Measurements from ENCODE around the gene MEAK7. TPM values are rescaled to one million over a fixed set of nuclear protein-coding genes. Genes with fewer than 3 reads are reported as not detected.

MEAK7 gene
- total RNA-seq, 1 donor from 2014 or later: 5.3 TPM

GRCh38 chr16:84496991-84497390 is 7.5 kb downstream of the MEAK7 start:
- Histone ChIP-seq H3K9me3 (replicated peaks) (no peaks in the 10 kb centered on the region), H3K27me3 (ENCODE audit: low read depth) (no peaks in the 10 kb centered on the region), H3K36me3 (peaks cover 59% of the 10 kb centered on the region), H3K4me3 (no peak overlapping the region), H3K27ac (replicated peaks) (no peak overlapping the region), H3K4me1 (no peaks in the 10 kb centered on the region)
- no peak for DNase-seq
- TF ChIP-seq CTCF (IDR thresholded peaks at IDR 0.05; ENCODE audit: borderline replicate concordance): no peak
- intact Hi-C loops (cut with micrococcal nuclease): no loop called here

GRCh38 chr16:84495506-84495905 is 9.0 kb downstream of the MEAK7 start:
- no peak for TF ChIP-seq CTCF (IDR thresholded peaks at IDR 0.05; ENCODE audit: borderline replicate concordance)
- Histone ChIP-seq H3K27ac (replicated peaks) (no peak overlapping the region), H3K4me3 (no peak overlapping the region), H3K4me1 (no peaks in the 10 kb centered on the region), H3K9me3 (replicated peaks) (no peaks in the 10 kb centered on the region), H3K27me3 (ENCODE audit: low read depth) (no peaks in the 10 kb centered on the region), H3K36me3 (peaks cover 70% of the 10 kb centered on the region)
- intact Hi-C loops (cut with micrococcal nuclease): no loop called here
- no peak for DNase-seq

- peaks cover 8% of the 10 kb centered on the region for H3K4me1 ChIP-seq
- no peaks in the 10 kb centered on the region for H3K9me3 ChIP-seq (replicated peaks)
- DNase-seq: no peak
- no peak overlapping the region for H3K27ac ChIP-seq (replicated peaks)
- intact Hi-C loops (cut with micrococcal nuclease): no loop called here
- TF ChIP-seq CTCF (IDR thresholded peaks at IDR 0.05; ENCODE audit: borderline replicate concordance): no peak
- H3K36me3 ChIP-seq: peaks cover 75% of the 10 kb centered on the region
- H3K4me3 ChIP-seq: no peak overlapping the region
- H3K27me3 ChIP-seq (ENCODE audit: low read depth): no peaks in the 10 kb centered on the region
These were observed 15.3 kb downstream of the MEAK7 start for GRCh38 chr16:84489131-84489530.

GRCh38 chr16:84487358-84487757 is 17.1 kb downstream of the MEAK7 start:
- Histone ChIP-seq H3K27ac (replicated peaks) (no peak overlapping the region), H3K4me3 (no peak overlapping the region), H3K9me3 (replicated peaks) (no peaks in the 10 kb centered on the region), H3K36me3 (peaks cover 61% of the 10 kb centered on the region), H3K4me1 (peaks cover 8% of the 10 kb centered on the region), H3K27me3 (ENCODE audit: low read depth) (no peaks in the 10 kb centered on the region)
- no peak for TF ChIP-seq CTCF (IDR thresholded peaks at IDR 0.05; ENCODE audit: borderline replicate concordance)
- no peak for DNase-seq
- intact Hi-C loops (cut with micrococcal nuclease): no loop called here

- no peak overlapping the region for H3K4me3 ChIP-seq
- no peaks in the 10 kb centered on the region for H3K27me3 ChIP-seq (ENCODE audit: low read depth)
- H3K4me1 ChIP-seq: peaks cover 8% of the 10 kb centered on the region
- H3K27ac ChIP-seq (replicated peaks): no peak overlapping the region
- H3K9me3 ChIP-seq (replicated peaks): no peaks in the 10 kb centered on the region
- intact Hi-C loops (cut with micrococcal nuclease): no loop called here
- peaks cover 64% of the 10 kb centered on the region for H3K36me3 ChIP-seq
- TF ChIP-seq CTCF (IDR thresholded peaks at IDR 0.05; ENCODE audit: borderline replicate concordance): no peak
- no peak for DNase-seq
These were observed 17.8 kb downstream of the MEAK7 start for GRCh38 chr16:84486551-84487235.
